ENCODE results near the gene DLGAP3. TPM values are rescaled to one million over a fixed set of nuclear protein-coding genes. Genes with fewer than 3 reads are reported as not detected.
"Not testable (repeated sequence)": the region's sequence is repeated elsewhere in the genome, so short reads cannot be mapped to it uniquely, and the experiment has no call there.

Gene DLGAP3
- polyA plus RNA-seq, 2 of the 4 experiments (the other 2 are of a cell fraction): 0.05 TPM; not detected in 1

GRCh38 chr1:34970220-34970735 is 40.8 kb upstream of the DLGAP3 start:
- H3K4me3 ChIP-seq: no peak overlapping the region
- POLR2A ChIA-PET: no interaction called here
- CTCF ChIA-PET: interaction anchor here (1.0 kb wide), 1 partner anchor 11 kb away, joined by 3 read pairs; no protein-coding TSS in a partner anchor
- peaks cover 11% of the 10 kb centered on the region for H3K9me3 ChIP-seq
- 73% methylated on average over 5 of the region's 5 CpGs for WGBS (ENCODE audit: missing lambda C conversion rate)
- no peak overlapping the region for H3K27ac ChIP-seq
- no peaks in the 10 kb centered on the region for H3K4me1 ChIP-seq
- DNase-seq (ENCODE audit: low read depth in 1 of 2, low spot score in 1 of 2) (no peak), ATAC-seq (no peak), FAIRE-seq (no peak)
- no peak overlapping the region for H3K4me2 ChIP-seq
- TF ChIP-seq BCL3 (IDR thresholded peaks at IDR 0.05) (no peak), RCOR1 (IDR thresholded peaks at IDR 0.05; ENCODE audit: low read depth, low read length) (no peak), POLR2A (IDR thresholded peaks at IDR 0.05; ENCODE audit: low read length) (no peak), PHF8 (IDR thresholded peaks at IDR 0.05; ENCODE audit: borderline replicate concordance, low read depth) (no peak), HOXA7 (CRISPR knock-in tag; IDR thresholded peaks at IDR 0.05) (no peak), EHMT2 (IDR thresholded peaks at IDR 0.05; ENCODE audit: low read depth) (no peak), USF2 (IDR thresholded peaks at IDR 0.05) (no peak)

- ATAC-seq; DNase-seq (ENCODE audit: low read depth in 1 of 2, low spot score in 1 of 2); FAIRE-seq; POLR2A ChIA-PET; H3K4me2 ChIP-seq; H3K27ac ChIP-seq; CTCF ChIA-PET; H3K4me1 ChIP-seq; H3K4me3 ChIP-seq: not testable (repeated sequence)
- 0% methylated on average over 2 of the region's 3 CpGs for WGBS (ENCODE audit: missing lambda C conversion rate)
- peaks cover 11% of the 10 kb centered on the region for H3K9me3 ChIP-seq
These were observed 38.8 kb upstream of the DLGAP3 start for GRCh38 chr1:34968297-34968696.

- DNase-seq (ENCODE audit: low read depth in 1 of 2, low spot score in 1 of 2); H3K4me1 ChIP-seq; CTCF ChIA-PET; H3K4me3 ChIP-seq; ATAC-seq; POLR2A ChIA-PET; H3K27ac ChIP-seq; FAIRE-seq; H3K4me2 ChIP-seq: not testable (repeated sequence)
- peaks cover 11% of the 10 kb centered on the region for H3K9me3 ChIP-seq
- 76% methylated on average over 5 of the region's 36 CpGs for WGBS (ENCODE audit: missing lambda C conversion rate)
These were observed 38.2 kb upstream of the DLGAP3 start for GRCh38 chr1:34967672-34968071.

GRCh38 chr1:34965597-34965996 is 36.1 kb upstream of the DLGAP3 start:
- 66% methylated on average over 2 of the region's 2 CpGs for WGBS (ENCODE audit: missing lambda C conversion rate)
- Histone ChIP-seq H3K4me1 (no peaks in the 10 kb centered on the region), H3K4me2 (no peak overlapping the region), H3K9me3 (peaks cover 11% of the 10 kb centered on the region), H3K27ac (no peak overlapping the region), H3K4me3 (no peak overlapping the region)
- no peak for ATAC-seq
- CTCF ChIA-PET: no interaction called here
- POLR2A ChIA-PET: no interaction called here
- no peak for DNase-seq (ENCODE audit: low read depth in 1 of 2, low spot score in 1 of 2)
- FAIRE-seq: no peak
- TF ChIP-seq ELK1 (IDR thresholded peaks at IDR 0.05; ENCODE audit: low read depth, low read length): no peak
- TF ChIP-seq HOXB5 (CRISPR knock-in tag; IDR thresholded peaks at IDR 0.05): no peak
- no peak for TF ChIP-seq FOSL2 (IDR thresholded peaks at IDR 0.05)
- no peak for TF ChIP-seq FOSL2 (CRISPR knock-in tag; IDR thresholded peaks at IDR 0.05)
- no peak for TF ChIP-seq ZFP36 (IDR thresholded peaks at IDR 0.05; ENCODE audit: borderline replicate concordance, partially characterized antibody)
- no peak for TF ChIP-seq EHMT2 (IDR thresholded peaks at IDR 0.05; ENCODE audit: low read depth)

GRCh38 chr1:34950428-34950827 is 21.0 kb upstream of the DLGAP3 start:
- Histone ChIP-seq H3K27ac (no peak overlapping the region), H3K4me2 (no peak overlapping the region), H3K4me1 (no peaks in the 10 kb centered on the region), H3K9me3 (no peaks in the 10 kb centered on the region), H3K4me3 (no peak overlapping the region)
- ChIA-PET CTCF (no interaction called here), POLR2A (no interaction called here)
- TF ChIP-seq ELK1 (IDR thresholded peaks at IDR 0.05; ENCODE audit: low read depth, low read length): no peak
- no peak for TF ChIP-seq EP300 (IDR thresholded peaks at IDR 0.05)
- no peak for TF ChIP-seq MYC (IDR thresholded peaks at IDR 0.05; ENCODE audit: borderline replicate concordance, low read length)
- FAIRE-seq (no peak), ATAC-seq (no peak), DNase-seq (ENCODE audit: low read depth in 1 of 2, low spot score in 1 of 2) (no peak)
- WGBS (ENCODE audit: missing lambda C conversion rate): 0% methylated on average over 1 of the region's 1 CpG

- H3K4me3 ChIP-seq; H3K4me2 ChIP-seq; H3K27ac ChIP-seq; H3K4me1 ChIP-seq; H3K9me3 ChIP-seq; ATAC-seq; DNase-seq (ENCODE audit: low read depth in 1 of 2, low spot score in 1 of 2); POLR2A ChIA-PET; FAIRE-seq: not testable (repeated sequence)
- 52% methylated on average over 10 of the region's 10 CpGs for WGBS (ENCODE audit: missing lambda C conversion rate)
- CTCF ChIA-PET: interaction anchor here (1.1 kb wide), 1 partner anchor 19 kb away, joined by 3 read pairs; the partner anchor contains the start of gene DLGAP3
These were observed 19.3 kb upstream of the DLGAP3 start for GRCh38 chr1:34948739-34949138.

- DNase-seq (ENCODE audit: low read depth in 1 of 2, low spot score in 1 of 2); FAIRE-seq; H3K4me3 ChIP-seq; H3K4me2 ChIP-seq; ATAC-seq; CTCF ChIA-PET; H3K9me3 ChIP-seq; POLR2A ChIA-PET; H3K27ac ChIP-seq; H3K4me1 ChIP-seq: not testable (repeated sequence)
- 64% methylated on average over 9 of the region's 41 CpGs for WGBS (ENCODE audit: missing lambda C conversion rate)
These were observed 18.3 kb upstream of the DLGAP3 start for GRCh38 chr1:34947641-34948314.

Measured in A549 (cell line).